ENCODE measurements around the gene PRLR. TPM values are rescaled to one million over a fixed set of nuclear protein-coding genes. Genes with fewer than 3 reads are reported as not detected.
"Not testable (repeated sequence)": the region's sequence is repeated elsewhere in the genome, so short reads cannot be mapped to it uniquely, and the experiment has no call there.

PRLR gene
- total RNA-seq, 1 experiment from 2014 or later: 0.96 TPM

GRCh38 chr5:35035929-35036328 lies 194.4 kb downstream of the PRLR start:
- not testable (repeated sequence) for DNase-seq (ENCODE audit: low read depth)

- peak; percentile 63 for DNase-seq (ENCODE audit: low read depth)
These were observed 195.0 kb downstream of the PRLR start for GRCh38 chr5:35035271-35035670.

GRCh38 chr5:35032356-35032755 lies 197.9 kb downstream of the PRLR start:
- no peak for DNase-seq (ENCODE audit: low read depth)

DNA sequence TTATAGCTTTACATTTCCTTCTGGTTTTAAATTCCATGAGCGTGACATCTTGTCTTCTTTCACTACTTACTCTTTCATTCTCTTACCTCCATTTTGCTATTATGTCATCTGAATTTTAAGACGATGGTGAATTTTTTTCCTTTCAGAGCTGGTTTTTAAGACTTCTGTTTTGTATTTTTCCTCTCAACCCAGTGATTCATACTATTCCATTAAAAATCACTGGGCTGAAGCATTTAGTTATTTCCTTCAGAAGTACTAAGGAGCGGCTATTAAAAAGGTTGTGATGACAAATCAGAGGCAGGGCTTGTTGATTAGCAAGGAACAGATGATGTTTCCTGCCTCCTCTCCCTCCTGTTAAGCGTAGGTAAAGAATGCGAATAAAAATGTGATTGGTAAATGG lies 199.0 kb downstream of the PRLR start:
- peak; percentile 78 for DNase-seq (ENCODE audit: low read depth)

DNA sequence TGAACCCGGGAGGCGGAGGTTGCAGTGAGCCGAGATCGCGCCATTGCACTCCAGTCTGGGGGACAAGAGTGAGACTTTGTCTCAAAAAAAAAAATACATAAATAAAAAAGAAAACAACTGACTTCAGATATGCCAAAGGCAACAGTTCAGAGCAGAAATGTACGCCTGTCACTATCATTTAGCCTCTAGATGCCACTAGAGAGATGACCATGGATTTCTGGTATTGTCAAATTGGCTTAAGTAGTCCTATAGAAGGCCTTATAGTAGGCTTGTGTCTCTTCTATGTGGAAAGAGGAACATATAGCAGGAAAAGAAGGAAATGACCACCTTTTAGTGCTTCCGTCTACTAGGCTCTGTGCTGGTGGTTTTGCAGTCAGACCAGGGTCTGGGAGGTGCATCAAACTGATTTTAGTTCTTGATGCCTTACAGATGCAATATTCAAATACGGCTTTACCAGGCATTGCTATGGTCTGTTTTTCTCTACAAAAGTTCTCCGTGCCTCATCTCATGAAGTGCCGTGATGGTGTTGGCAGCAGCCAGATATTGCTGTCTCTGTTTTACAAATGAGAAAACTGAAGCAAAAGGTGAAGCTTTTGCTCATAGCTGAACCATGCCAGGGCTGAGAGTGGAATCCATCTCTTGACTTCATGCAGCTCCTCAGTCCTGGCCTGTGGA lies 199.7 kb downstream of the PRLR start:
- DNase-seq (ENCODE audit: low read depth): peak; percentile 40

- peak; percentile 88 for DNase-seq (ENCODE audit: low read depth)
These were observed 201.0 kb downstream of the PRLR start for GRCh38 chr5:35029333-35029732.

GRCh38 chr5:35026941-35027340 lies 203.3 kb downstream of the PRLR start:
- no peak for DNase-seq (ENCODE audit: low read depth)

GRCh38 chr5:35026280-35026840 lies 203.9 kb downstream of the PRLR start:
- DNase-seq (ENCODE audit: low read depth): no peak

DNA sequence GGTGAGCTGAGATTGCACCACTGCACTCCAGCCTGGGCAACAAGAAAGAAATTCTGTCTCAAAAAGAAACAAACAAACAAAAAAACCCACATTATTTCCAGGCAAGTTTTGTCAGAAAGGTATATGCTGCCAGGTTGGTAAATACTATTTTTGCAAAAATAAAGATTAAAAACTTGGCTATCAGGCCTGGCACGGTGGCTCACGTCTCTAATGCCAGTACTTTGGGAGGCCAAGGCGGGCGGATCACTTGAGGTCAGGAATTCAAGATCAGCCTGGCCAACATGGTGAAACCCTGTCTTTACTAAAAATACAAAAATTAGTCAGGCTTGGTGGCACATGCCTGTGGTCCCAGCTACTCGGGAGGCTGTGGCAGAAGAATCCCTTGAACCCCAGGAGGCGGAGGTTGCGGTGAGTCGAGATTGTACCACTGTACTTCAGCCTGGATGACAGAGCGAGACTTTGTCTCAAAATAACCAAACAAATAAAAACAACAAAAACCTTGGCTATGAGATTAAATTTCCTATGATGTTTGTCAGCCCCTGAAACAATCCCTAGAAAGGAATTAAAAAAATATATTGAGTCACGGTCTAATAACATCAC lies 205.3 kb downstream of the PRLR start:
- peak; percentile 51 for DNase-seq (ENCODE audit: low read depth)

DNA sequence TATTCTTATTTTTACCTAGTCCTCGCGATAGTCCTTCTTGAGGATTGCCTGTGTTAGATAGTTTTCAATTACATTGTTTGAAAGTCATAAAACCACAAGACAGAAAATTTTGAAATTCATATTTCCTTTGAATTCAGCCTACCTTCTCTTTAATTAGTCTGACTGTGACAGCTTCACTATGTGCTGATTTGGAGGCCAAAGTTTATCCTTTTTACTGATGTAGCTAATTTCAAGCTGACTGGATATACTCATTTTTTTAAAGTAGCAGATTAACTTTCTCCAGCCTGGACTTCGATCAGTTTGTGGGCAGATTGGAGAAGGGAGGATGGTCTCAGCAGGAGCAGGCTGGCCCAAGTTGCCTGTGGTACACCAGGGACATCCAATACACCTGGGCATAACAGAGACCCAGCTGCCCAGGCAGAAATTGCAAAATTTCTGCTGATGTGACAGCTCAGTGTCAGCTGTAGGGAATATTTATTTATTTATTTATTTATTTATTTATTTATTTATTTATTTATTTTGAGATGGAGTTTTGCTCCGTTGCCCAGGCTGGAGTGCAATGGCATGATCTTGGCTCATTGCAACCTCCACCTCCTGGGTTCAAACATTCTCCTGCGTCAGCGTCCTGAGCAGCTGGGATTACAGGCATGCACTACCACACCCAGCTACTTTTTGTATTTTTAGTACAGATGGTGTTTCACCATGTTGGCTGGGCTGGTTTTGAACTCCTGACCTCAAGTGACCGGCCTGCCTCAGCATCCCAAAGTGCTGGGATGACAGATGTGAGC lies 206.7 kb downstream of the PRLR start:
- no peak for DNase-seq (ENCODE audit: low read depth)

DNA sequence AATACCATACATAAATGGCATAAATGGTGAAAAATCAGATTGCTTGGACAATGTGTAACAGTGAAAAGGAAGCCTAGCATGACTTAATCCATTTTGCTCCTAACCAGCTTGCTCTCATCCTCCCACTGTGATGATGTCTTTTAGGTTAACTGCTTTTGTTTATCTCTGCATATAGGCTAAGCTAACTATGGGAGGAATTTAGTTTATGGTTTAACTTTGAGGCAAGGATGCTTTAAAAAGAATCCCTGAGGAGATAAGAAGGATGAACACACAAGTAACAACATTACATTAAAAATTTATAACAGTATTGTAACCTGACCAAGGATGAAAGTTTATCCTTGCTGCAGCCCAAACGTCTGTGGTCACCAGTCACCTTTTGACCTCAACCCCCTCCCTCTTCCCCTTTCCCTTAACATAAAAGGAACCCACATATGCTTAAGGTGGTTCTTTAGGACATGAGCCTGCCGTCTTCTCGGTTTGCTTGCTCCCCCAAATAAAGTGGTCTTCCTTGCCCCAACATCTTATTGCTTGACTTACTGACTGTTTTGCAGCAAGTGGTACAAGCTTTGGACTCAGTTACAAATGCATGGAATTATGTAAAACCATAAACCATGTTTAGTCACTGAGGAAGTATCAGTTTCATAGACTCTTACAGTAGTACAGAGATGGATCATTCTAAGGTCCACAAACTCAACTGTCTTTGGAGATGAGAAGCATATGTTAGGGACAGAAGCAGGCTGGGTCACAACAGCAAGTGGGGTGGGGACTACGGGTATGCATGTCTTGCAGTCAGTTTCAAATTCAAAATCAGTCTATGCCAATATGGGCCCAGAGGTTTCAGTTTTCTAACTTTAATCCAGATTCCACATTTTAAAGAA lies 213.9 kb downstream of the PRLR start:
- no peak for DNase-seq (ENCODE audit: low read depth)

GRCh38 chr5:35015063-35015462 lies 215.2 kb downstream of the PRLR start:
- no peak for DNase-seq (ENCODE audit: low read depth)

GRCh38 chr5:35012796-35013195 lies 217.5 kb downstream of the PRLR start:
- DNase-seq (ENCODE audit: low read depth): peak; percentile 30

DNA sequence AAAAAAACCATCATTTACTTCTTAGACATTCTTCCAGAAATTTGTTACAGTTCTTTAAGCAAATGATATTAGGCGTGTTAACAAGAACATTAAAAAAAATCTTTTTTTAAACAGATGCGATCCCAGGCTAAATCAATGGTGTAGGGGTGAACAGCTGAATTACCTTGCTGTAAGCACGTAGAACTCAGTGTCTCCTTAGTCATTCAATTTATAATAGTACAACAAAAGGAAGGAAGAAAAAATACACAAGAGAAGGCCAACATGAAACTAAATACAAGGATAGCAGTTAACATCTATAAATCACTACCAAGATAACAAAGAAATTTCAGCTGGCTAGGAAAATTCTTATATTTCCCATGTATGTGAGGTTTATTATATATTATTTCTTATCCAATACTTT lies 217.9 kb downstream of the PRLR start:
- no peak for DNase-seq (ENCODE audit: low read depth)

DNA sequence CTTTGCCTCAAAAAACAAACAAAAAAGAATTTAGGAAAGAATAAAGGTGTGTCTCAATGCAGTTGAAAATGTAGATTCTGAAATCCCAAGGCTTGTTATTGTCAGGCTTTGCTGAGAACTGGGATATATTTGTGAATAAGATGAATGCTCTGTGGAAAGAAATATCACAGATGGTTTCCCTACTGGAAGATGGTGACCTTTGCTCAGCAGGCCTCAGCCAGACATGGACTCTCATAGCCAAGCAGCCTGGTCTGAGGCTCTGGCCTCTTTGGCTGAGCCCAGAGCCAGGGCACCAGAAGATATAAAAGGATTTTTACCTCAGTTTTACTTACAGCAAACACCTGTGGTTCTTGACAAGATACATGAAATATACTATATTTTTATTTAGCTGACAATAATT lies 219.6 kb downstream of the PRLR start:
- DNase-seq (ENCODE audit: low read depth): no peak

DNA sequence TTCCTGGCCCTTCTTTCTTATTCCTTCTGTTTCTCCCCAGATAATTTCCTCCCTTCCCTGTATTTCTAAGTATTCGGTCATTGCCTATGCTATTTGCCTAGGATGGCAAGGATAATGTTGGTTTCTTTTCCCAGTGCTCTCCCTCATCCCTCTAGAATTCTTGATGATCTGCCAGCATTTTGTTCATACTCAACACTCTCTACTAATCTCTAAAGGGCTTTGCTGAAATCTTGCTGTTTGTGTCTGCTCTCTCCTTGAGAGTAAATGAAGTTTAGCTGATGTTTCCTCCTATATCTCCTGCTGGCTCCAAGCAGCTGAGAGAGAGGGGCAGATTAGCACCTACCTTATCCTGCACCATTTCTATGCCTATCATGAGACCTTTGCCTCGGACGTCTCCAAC lies 220.6 kb downstream of the PRLR start:
- DNase-seq (ENCODE audit: low read depth): no peak

DNA sequence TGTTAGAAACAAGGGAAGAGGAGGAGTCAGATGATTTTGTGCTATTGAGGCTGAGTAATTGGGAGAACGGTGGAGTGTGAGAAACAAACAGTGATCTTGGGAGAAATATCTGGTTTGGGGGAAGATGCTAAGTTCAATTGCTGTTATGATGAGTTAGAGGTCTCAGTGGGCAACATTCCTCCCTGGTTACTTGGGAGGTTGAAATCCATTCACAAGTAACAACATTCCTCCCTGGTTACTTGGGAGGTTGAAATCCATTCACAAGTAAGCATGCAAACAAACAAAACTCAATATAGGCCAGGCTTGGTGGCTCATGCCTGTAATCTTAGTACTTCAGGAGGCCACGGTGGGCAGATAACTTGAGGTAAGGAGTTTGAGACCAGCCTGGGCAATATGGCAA lies 221.3 kb downstream of the PRLR start:
- no peak for DNase-seq (ENCODE audit: low read depth)

GRCh38 chr5:35004771-35005170 lies 225.5 kb downstream of the PRLR start:
- DNase-seq (ENCODE audit: low read depth): no peak

DNA sequence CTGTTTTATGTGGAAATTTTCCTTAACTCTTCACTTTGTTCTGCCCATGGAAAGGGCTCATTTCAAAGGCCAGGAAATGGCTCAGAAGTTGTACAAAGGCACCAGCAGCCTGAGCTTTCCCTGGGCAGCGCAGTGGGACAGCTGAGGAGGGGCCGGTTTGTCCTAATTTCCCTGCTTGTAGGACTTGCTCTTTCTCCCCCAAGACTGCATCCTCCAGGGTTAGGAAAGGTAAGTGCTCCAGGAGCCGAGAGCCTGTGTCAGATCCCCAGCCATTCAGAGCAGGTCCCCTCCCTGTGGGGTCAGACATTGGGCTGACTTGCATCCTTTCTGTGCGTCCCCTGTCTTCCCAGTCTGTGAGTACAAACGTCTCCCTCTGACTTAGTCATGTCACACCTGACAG lies 226.1 kb downstream of the PRLR start:
- no peak for DNase-seq (ENCODE audit: low read depth)

DNA sequence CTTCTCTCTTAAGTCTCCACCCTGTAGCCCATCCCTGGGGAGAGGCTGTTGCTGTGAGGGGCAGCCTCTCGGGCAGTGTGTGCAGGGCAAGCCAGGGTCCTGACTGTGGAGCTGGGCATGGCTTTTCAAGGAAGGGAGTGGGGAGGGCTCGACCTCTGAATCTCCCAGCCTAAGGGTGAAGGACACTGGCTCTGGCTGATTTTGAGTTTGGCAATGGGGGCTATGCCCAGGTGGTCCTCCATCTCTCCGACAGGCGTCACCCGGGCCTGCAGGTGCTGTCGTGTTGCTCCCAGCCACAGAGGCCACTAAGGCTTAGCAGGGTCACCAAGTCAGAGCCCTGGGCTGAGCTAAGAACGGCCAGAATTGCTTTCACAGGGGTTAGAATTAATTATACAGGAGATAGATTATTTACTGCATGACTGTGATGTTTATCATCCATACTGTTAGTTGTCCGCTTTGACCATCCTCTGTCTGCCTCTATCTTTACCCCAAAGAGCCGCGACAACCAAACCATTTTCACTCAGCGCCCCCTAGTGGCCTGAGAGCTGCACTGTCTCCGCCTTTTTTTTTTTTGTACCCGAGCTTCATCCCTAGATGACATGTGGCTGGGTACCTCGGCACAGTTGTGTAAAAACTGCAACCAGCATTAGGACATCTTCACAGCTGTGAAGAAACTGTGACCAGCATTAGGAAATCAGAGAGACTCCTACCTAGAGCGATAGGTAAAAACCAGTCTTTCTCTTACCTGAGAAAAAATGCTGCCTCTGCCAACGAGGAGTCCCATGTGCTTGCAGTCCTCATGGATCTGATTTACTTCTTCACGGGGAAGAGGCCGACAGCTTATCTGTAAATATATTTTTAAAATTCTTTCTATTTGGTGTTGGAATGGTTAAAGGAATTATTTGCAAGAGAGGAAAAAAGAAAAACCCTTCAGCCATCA lies 227.0 kb downstream of the PRLR start:
- DNase-seq (ENCODE audit: low read depth): peak; percentile 73

DNA sequence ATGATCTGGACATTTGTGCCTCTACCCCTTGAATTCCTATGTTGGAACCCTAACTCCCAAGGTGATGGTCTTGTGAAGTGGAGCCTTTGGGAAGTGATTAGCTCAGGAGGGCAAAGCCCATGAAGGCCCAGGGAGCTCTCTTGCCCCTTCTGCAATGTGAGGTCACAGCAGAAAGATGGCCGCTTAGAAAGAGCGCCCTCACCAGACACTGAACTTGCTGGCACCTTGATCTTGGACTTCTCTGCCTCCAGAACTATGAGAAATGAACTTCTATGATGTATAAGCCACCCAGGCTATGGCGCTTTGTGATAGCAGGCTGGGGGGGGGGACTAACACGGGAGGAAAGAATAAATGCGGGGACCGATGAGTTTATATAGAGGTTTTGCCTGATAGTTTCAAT lies 227.8 kb downstream of the PRLR start:
- no peak for DNase-seq (ENCODE audit: low read depth)
